HG02678 (cell line): ENCODE data around the gene LRRN4.
"Not testable (repeated sequence)": the region's sequence is repeated elsewhere in the genome, so short reads cannot be mapped to it uniquely, and the experiment has no call there.

Source experiments
- ATAC-seq: cut with Tn5 transposase; IDR thresholded peaks from one replicate; pipeline ENCODE4 v1.9.1; 2021; ENCODE audit warnings: mild to moderate bottlenecking, moderate library complexity; ENCODE audit not compliant: unreplicated experiment

The LRRN4 gene

GRCh38 chr20:6060213-6060612 is 6.4 kb upstream of the LRRN4 start:
- ATAC-seq: no peak

DNA sequence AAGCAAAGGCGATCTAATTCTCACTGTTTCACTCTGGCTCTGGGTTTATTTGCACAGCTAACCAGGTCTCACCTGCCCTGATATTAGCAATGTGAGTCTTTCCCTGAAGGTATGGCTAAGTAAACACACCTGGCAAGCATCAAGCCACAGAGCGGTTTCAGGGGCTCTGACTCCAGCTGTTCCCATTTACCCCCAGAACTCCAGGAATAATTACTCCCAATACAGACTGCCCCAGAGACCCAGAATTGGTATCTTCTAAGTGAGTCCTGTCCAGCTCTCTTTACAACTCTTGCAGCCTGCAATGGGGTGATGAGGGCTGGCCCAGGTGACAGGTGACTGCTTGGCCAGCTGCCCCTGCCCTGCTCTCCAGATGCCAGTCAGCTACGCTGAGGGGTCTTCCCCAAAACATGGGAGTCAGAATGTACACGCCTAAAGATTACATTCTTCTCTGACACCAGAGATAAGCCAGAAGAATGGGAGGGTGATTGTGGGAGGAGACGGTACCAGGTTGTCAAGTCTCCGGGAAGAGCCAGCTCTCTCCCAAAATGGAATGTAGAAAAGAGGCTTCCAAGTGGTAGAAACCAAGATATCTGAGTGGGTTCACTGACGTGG is 4.9 kb upstream of the LRRN4 start:
- ATAC-seq: no peak

DNA sequence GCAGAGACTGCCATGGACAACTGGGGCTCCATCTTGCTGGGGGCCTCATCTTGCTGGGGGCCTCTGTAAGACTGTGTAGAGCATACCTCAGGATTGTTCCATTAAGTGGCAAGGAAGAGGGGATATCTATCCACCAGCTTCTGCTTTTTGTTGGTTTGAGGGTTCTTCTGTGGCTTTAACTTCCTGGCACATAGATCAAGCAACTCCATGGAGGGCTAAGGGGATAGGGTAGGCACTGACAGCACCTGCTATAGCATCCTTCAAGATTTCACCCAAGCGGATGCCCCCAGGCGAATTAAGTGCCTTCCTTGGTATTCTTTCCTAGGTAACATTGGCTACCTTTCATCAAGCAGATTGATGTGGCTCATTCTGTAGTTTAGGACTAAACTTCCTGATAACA is 3.8 kb upstream of the LRRN4 start:
- no peak for ATAC-seq

GRCh38 chr20:6057139-6057538 is 3.3 kb upstream of the LRRN4 start:
- no peak for ATAC-seq

DNA sequence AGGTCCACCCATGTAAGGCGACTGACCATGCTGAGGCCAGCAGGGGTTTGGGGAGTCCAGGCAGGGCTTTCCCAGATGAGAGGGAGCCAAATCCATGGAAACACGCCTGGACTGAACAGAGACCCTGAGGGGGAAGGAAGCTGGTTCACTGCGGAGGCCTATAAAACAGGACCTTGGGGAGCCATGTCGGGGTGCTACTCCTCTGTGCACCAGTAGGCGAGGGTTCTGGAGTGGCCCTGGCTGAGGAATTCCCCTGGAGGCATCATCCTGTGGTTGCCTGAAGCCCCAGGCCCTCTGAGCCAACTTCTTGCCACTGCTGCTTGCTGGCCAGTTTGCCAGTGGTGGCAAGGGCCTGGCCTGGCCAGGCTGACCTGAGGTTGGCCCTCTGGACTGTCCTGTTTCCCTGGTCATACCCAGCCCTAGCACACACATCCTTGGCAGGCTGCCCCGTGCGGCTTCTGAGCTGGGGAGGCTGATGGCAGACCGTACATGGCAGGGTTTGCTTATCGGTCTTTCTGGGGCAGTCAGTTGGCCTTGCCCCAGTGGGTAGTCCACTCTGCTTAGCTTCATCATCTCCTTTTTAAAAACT is 2.2 kb upstream of the LRRN4 start:
- no peak for ATAC-seq

DNA sequence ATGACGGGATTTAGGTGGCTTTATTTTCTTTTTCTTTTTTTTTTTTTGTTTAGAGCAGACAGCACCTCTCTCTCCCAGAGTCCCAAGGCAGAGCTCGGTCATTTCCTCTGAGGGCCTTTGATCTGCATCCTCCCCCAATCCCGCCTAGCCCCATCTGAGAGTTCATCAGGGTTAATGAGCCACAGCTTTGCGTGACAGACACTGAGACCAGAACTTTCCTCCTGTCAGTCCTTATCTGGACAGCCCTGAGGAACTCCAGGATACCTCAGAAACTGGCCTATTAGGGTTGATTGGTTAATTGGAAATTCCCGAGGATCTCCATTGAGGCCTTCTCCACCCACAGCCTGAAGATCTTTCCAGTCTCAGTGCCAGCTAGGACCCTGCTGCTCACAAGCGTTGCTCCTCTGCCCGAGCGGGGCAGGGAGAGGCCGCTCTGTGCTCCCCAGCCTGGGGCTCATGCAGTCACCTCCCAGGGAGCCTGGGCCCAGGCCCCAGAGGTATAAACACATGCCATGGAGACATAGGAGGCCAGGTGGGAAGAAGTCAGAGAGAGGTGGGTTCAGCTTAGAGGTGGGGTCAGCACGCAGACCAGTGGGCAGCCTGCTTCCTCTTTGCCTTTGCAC is 1.4 kb upstream of the LRRN4 start:
- ATAC-seq: no peak

GRCh38 chr20:6054689-6055051 is 810 bp upstream of the LRRN4 start:
- ATAC-seq: not testable (repeated sequence)

DNA sequence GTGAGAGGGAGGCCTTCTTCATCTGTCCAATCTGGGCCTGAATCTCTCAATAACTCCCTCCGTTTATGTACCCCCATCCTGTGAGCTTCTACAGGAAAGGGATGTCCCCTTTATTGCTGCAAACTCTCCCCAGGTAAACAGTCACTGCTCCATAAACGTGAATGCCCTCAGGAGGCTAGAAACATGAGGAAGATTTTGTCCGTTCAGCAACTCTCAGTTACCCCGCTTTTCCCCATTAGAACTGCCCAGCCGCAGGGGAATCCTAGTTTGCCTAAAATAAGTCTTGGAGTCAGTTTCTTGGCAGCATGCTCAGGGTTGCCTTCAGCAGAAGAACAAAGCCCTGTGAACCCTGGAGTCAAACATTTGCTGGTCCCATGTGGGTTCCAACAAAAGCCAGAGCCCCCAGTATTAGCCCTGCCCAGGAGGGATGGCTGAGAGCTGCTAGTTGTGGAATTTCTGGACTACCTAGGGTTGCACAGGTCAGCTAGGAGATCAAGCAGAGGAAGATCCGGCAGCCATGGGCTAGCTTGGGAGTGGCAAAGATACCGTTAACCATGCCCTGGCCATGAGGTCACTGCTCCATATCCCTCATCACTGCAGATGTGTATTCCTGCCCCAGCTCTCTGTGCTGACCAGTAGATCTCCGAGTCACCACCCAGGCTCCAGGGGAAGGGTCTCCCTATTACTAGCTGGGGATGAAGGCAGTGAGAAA is 640 bp downstream of the LRRN4 start:
- ATAC-seq: no peak

- no peak for ATAC-seq
These were observed 2.4 kb downstream of the LRRN4 start for GRCh38 chr20:6051505-6051904.

DNA sequence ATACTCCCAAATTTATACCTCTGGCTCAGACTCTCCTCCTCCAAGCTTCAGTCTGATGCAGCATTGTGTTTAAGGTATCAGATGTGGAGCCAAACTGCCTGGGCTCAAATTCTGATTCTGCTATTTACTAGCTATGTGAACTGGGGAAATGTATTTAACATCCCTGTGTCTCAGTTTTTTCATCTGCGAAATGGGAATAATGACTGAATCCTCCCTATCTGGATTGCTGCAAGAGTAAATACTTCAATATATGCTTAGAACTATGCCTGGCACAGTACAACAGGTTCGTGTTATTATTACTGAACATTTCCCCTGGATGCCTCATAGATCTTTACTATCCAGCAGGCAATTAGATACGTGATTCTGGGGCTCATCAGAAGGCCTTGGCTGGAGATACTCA is 5.5 kb downstream of the LRRN4 start:
- ATAC-seq: no peak

GRCh38 chr20:6046432-6046831 is 7.4 kb downstream of the LRRN4 start:
- no peak for ATAC-seq

GRCh38 chr20:6045566-6045965 is 8.3 kb downstream of the LRRN4 start:
- no peak for ATAC-seq

- no peak for ATAC-seq
These were observed 9.7 kb downstream of the LRRN4 start for GRCh38 chr20:6044115-6044514.

DNA sequence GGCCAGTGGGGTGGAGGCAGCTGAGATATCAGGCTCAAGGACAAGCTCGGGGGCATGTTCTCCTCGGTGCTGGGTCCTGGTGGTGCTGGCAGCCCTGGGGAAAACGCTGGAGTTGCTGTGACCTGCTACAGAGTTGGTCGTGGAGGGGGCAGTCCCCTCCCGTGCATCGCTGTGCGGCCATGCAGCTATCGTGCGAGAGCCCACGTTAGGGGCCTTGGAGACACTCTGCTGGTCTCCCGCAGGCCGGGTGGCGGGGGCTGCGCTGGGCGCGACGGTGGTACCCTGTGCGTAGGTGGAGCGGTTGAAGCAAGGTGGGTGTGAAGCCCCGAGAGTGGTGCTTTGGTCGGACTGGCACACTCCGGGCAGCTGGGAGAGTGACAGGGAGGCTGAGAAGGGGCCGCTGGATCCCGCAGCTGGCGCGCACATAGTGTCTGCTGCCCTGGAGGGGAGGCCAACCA is 12.0 kb downstream of the LRRN4 start:
- no peak for ATAC-seq

DNA sequence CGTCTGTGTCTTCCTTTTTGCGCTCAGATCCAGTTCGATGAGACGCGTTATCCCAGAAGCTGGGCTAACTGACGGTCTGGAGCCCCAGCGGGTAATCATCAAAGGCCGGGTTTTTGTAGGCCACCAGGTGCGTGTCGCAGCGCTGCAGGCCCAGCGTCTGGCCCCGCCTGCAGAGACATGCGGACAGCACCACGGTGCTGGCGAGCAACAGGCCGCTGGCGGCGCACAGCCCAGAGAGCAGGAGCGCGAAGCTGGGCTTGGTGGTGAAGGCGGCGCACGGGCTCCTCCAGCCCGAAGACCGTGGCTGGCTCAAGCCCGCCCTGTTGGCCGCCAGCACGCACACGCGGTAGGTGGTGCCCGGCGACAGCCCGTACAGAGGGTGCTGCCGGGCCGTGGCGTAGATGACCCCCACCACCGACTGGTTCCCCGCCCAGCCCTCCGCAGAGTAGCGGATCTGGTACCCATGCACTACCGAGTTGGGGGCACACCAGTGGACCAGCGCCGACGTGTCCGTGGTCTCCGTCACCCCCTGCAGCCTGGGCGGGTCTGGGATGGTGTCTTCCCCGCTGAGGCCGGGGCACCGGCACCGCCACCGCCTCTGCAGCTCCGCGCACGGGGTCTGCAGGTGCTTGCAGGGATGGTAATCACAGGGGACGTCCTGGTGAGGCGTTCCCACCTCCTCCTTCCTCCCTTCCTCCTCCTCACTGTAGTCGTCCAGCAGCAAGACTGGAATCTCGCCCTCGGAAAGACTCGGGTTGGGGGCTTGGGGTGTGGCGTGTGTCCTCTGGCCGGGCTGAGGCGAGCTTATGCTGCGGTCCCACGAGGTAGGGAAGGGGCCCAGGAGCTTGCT is 12.7 kb downstream of the LRRN4 start:
- no peak for ATAC-seq

GRCh38 chr20:6040540-6040939 is 13.3 kb downstream of the LRRN4 start:
- ATAC-seq: no peak

- no peak for ATAC-seq
These were observed 14.1 kb downstream of the LRRN4 start for GRCh38 chr20:6039766-6040165.

DNA sequence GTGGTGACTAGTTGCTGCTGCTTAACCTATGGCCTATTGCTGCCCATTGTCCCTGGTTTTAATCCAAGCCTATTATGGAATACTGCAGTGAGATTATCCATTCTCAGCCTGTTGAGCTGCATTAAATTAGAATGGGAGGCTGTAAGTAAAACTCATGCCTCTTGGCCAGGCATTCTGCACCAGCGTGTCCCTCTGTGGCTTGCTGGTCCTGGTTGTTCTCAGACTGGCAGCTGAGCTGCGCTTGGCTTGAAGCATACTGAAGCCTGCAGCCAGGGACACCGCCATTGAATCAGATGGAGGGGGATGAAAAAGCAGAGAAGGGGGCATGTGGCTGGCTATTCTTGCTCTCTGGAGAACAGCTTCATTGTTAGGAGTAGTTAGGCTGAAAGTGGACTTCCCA is 15.6 kb downstream of the LRRN4 start:
- no peak for ATAC-seq

DNA sequence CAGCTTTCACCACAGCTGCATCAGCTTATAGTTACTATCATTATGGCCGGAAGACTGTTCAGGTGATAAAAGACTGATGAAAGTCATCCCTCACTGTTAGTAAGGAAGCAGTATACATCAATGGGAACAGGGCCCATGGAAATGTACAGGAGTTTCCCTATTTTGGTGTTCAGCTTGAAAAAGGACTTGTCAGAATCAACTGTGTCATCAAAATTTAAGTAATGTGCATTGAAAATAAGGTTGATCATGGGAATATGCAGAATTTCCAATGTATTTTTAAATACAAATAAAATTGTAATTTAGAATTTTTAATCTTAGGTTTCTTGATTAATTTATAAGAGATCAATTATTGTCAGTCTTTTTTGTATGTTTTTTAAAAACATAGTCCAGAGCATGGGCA is 16.8 kb downstream of the LRRN4 start:
- no peak for ATAC-seq

DNA sequence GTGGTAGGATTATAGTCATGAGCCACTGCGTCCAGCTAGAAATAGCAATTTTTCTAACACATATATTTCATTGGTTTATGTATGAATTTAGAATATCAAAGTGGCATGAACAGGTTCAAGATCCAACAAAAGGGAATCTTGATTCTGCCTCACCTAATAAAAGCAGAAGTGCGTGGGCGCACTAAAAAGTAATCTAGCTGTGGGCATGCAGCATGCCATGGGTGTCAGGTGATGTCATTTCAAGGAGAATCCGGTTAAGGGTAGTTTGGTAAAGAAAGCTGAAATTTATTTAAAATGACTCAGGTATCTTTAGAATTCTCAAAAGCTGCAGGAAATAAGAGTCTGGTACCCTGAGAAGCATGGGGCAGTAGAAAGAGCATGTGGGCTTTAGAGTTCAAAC is 17.6 kb downstream of the LRRN4 start:
- no peak for ATAC-seq
